DMS53 treated with DMSO at 0.1 percent for 48 hours (cell line): ENCODE results near the gene RAB30.
"Not testable (repeated sequence)": the region's sequence is repeated elsewhere in the genome, so short reads cannot be mapped to it uniquely, and the experiment has no call there.

ENCODE experiments used
- DNase-seq: peaks from one replicate; lab custom pipeline; 2025; ENCODE audit not compliant: unreplicated experiment; lab: John Stamatoyannopoulos, UW

The RAB30 gene

DNA sequence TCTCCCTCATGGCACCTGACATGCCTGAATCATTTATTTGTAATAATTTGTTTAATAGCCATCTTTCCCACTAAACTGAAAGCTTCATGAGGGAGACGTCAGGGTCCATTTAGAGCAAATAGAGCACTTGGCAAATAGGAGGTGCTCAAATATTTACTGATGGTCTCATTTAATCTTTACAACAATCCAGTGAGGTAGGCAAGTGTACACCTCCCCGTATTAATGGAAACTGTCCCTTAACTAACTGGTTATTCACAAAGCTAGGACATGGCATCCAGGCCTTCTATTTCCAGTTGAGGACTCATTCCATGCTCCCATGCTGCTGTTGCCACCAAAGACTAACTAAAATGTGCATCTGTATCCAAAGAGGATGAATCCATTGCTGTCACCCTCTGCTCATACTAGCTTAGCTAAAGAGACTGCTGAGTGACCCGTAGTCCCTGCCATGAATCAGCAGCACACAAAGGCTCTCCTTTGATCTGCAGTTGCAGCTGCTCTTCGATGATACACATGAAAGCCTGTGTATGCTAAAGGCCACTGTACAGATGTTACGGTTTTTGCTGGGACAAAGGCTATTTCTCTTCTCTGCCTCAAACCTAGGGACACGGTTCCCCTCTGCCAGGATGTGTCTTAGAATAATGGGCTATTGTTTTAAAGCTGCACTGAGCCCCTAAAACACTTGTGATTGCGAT is 82.6 kb downstream of the RAB30 start:
- peak; percentile 100 for DNase-seq

DNA sequence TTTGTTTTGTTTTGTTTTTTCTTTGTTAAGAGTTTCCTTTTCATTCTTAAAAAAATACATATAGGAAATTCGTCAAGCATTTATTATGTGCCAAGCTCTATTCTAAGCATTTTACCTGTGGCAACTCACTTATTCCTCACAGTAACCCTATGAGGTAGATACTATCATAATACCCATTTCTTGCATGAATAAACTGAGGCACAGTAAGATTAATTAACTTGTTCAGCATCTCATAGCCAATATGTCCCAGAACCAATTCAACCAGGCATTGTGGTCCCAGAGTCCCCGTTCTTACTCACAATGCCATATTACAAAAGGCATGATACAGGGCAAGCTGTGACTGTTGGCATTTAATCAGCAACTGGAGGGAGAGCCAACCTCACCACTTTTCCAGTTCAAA is 83.7 kb downstream of the RAB30 start:
- no peak for DNase-seq

DNA sequence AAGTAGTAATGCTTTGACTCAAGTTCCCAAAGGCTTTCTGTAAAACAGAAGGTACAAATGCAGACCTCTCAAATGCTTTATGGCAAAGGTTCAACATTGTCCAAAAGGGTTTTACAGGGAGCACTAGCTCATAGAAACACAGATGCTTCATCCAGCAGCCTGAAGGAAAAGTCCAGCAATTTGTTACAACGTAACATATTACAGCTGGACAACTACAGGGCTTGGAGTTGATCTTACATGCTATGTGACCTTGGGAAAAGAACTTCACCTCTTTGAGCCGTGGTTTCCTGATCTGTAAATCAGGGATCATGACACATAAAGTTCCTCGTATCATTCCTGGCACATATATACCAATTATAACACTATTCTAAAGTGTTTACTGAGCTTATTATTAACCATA is 85.3 kb downstream of the RAB30 start:
- no peak for DNase-seq

DNA sequence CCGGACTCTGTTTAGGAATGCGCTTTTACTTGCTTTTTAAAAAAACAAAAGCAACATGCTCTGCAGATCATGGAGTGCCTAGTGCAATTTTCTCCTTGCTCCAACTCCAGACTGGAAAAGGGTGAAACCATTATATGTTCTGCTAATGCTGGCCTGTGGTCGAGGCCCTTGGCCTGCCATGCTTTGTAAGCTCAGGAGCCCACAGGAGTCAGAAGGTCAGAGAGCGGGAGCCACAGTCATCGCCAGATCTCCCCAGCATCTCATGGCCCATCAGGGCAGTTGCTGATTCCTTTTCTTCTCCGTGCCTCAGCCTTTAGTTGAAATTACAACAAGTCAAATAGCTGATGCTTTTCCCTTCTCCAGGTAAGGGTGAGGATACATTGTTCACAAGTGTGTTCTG is 89.8 kb downstream of the RAB30 start:
- no peak for DNase-seq

DNA sequence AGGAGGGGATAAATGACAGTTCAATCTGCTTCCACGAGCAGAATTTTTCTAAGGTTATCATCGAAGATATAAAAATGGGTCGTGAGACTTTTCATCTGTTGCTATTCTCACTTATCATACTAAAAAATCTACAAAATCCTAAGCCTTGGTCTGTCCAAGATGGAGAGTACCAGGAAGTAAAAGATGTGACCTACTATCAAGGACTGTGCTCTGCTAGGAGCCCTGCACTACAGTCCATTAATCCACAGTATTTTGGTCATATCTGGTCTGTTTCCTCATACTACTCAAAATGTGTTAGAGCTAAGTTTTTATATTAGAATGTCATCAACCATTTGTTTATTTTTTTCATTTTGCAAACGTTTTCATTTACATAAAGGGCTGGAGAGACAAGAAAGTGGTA is 90.8 kb downstream of the RAB30 start:
- DNase-seq, result no peak

DNA sequence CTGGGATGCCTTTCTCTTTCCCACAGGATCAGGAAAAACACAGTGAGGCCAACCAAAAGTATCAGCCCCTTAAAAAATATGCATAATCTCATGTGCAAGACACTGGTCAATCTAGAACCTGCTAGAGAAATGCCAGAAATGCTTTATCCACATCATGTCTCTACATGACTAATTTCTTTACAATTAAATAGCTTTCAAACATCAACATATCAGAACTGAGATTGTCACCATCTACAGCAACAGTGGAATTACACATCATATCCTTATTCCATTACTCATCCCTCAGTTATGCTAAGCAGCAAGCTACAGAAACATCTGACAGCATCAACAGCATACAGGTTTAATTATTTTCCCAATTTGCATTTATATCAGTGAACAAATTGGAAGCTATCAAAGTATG is 91.4 kb downstream of the RAB30 start:
- no peak for DNase-seq

DNA sequence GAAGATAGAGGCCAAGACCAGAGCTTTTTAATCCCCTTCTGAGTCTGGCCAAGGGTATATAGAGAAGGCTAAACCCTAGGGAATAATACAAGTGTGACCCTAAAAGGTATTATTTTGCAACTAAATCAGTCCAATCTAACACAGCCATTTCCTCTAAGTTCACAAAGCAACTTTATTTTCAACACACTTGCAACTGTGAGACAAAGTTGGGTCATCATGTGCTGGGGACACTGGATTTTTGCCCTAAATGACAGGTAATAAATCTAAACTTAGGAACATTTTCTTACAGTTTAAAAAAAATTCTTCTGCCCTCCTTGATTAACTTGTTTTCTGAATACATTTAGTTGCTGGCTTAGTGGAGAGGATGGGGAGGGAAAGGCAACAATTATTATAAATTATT is 91.9 kb downstream of the RAB30 start:
- DNase-seq, result no peak

DNA sequence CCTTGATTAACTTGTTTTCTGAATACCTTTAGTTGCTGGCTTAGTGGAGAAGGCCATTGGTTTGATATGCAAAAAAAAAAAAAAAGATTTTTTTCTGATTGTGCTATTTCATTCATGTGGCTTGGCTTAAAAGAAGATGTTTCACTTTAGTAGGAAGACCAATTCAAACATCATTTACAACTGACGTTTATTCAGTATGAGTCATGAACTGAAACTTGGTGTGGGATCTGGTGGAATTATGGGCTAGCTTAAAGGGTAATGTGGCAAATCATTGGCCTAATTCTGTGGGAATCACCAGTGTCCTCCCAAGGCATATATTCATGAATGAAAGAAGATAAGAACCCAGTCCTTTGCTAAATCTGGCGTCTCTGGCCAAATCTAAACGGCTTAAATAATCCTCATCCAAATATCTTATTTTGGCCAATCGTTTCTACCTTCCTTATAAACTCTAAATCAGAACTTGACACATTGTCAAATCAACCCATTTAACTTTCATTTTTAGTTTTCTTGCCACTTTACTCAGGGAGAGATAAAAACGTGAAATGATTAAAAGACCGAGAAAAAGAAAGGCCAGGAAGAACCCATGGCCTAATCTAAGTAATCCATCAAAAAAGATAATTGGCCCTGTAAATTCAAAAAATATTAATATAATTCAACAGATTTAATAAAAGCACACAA is 93.1 kb downstream of the RAB30 start:
- DNase-seq, result peak; percentile 72

DNA sequence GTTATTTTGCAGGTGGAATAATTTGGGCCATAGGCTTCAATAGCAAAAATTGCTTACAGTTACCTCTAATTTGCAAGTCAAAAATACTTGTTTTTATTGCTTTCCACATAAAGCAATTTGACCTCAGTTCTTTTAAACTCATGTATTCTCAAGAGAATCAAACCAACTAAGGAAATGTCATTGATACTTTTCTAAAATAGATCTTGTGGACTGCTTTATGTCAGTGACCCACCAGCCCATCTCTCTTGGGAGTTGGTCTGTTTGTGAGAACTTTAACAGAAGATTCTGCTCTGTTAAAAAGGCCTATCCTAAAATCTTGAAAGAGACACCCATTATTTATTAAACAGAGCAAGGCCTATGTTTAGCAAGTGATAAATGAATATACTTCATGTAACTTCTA is 94.9 kb downstream of the RAB30 start:
- no peak for DNase-seq

DNA sequence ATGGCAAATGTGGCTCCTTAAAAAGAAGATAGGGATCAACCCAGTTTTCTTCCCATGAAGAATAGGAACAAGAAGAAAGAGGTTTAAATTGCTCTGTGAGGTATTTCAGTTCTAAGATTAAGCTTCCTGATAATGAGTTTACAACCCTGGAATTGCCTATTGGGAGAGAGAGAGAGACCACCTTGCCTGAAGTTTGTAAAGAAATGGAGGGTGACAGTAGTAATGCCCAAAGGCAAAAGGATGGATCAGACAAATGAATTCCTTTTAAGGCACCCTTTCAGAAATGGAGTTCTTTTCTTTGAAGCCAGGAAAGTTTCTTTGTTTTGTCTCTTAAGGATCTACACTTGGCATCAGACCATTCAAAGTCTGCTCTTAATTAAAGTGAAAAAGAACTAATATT is 95.8 kb downstream of the RAB30 start:
- DNase-seq, result no peak

DNA sequence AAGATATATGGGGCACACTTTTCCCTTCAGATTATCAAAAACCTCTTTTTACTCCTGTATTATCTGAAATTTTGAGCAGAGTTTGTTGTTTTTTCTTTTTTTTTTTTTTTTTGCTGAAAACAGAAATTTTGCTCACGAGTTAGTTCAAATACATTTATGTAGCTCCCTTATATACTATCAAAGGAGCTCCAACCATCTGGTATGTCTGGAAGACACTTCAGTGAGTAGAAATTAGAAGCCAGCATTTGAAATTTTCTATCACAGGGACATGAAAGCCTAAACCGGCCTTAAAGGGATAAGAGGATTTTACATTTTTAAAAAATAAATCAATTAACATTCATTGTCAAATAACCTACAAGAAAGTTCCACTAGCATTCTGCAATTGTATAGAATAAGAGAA is 96.8 kb downstream of the RAB30 start:
- no peak for DNase-seq

DNA sequence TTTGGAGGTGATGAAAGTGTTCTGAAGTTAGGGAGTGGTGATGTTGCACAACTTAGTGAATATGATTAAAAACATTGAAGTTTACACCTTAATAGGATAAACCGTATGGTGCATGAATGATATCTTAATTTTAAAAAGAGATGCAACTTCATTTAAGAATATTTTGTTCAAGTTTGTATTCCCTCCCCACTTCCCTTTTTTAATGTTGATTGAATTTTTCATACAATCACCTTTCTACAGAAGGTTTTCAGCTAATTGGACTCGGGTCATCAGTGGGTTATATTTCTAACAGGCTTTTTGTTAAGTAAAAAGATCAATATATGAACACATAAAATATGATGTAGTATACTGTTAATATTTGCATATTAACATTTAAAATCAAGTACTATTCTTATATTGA is 97.6 kb downstream of the RAB30 start:
- DNase-seq, result no peak

DNA sequence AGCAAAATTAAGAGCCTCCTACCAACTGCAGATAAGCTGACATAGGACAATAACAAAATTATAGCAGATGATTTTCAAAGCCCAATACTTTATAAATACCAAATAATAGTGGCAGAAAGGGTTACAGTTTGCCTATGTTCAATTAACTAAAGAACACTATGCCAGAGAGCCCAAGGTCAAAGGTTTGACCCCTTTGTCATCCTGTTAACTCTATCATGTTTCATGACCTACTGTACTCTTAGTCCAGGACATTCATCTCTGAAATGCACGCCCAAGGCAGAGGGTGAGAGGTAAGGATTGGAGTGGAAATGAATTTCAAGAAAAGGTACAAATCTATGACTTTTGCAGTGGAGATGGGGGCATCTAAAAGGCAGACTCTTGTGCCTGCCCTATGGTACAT is 99.6 kb downstream of the RAB30 start:
- DNase-seq, result no peak

DNA sequence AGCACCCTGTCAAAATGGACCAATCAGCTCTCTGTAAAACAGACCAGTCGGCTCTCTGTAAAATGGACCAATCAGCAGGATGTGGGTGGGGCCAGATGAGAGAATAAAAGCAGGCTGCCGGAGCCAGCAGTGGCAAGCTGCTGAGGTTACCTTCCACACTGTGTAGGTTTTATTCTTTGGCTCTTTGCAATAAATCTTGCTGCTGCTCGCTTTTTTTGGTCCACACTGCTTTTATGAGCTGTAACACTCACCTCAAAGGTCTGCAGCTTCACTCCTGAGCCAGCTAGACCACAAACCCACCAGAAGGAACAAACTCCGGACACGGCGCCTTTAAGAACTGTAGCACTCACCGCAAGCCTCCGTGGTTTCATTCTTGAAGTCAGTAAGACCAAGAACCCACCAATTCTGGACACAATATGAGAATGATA is 100.2 kb downstream of the RAB30 start:
- DNase-seq, result not testable (repeated sequence)

DNA sequence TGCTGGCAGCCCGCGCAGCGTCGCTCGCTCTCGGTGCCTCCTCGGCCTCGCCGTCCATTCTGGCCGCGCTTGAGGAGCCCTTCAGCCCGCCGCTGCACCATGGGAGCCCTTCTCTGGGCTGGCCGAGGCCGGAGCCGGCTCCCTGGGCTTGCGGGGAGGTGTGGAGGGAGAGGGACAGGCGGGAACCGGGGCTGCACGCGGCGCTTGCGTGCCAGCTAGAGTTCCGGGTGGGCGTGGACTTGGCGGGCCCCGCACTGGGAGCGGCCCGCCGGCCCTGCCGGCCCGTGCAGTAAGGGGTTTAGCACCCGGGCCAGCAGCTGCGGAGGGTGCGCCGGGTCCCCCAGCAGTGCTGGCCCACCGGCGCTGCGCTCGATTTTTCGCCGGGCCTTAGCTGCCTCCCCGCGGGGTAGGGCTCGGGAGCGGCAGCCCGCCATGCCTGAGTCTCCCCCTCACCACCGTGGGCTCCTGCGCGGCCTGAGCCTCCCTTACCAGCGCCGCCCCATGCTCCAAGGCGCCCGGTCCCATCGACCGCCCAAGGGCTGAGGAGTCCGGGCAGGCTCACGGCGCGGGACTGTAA is 101.1 kb downstream of the RAB30 start:
- DNase-seq, result not testable (repeated sequence)

DNA sequence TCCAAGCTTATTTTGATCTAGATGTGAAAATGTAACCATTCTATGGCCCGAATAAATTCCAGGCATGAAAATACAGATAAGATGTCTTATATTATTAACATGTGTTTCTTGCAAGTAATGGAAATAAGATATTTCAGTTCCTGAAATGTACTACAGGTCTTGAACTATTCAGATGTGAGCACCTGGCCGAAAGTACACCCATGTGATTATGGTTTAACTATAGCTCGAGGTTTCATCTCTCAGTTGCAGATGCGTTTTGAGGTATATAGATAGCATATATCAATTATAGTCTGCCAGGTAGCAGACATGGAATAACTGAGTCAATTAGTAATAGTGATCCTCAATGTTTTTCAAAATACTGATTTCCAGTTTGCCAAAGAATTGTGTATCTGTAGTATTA is 101.9 kb downstream of the RAB30 start:
- no peak for DNase-seq

DNA sequence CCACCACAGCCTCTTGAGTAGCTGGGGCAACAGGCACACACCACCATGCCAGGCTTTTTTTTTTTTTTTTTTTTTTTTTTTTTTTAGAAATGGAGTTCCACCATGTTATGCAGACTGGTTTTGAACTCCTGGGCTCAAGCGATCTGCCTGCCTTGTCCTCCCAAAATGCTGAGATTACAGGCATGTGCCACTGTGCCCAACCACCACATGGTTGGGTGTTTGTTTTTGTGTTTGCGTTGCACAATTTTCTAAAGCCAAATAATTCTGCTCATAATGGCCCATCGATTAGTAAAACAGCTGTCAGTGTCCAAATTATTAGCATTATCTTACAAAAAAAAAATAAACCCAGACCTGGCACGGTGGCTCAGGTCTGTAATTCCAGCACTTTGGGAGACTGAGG is 104.3 kb downstream of the RAB30 start:
- DNase-seq, result no peak

DNA sequence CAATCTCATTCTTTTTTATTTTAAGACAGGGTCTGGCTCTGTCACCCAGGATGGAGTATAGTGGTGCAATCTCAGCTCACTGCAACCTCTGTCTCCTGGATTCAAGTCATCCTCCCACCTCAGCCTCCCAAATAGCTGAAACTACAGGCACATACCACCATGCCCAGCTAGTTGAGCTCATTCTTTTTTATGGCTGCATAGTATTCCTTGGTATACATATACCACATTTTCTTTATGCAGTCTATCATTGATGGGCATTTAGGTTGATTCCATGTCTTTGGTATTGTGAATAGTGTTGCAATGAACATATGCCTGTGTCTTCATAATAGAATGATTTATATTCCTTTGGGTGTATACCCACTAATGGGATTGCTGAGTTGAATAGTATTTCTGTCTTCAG is 109.7 kb downstream of the RAB30 start:
- DNase-seq, result not testable (repeated sequence)

DNA sequence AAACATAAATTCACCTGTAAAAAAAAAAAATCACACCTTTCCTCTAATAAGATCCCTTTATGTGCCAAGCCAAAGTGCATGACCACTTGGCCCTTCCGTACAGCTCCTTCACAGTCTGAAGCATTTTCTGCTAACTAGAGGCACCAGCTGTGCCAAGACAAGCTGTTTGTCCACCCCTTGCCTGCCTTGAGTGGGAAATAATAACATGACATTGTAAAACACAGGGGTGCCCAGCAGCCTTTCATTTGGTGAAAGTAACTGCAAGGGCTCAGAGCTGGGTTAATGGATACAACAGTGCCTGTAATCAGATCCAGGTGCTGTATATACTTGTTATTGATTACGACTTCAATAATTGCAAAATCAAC is 110.9 kb downstream of the RAB30 start:
- DNase-seq, result no peak

DNA sequence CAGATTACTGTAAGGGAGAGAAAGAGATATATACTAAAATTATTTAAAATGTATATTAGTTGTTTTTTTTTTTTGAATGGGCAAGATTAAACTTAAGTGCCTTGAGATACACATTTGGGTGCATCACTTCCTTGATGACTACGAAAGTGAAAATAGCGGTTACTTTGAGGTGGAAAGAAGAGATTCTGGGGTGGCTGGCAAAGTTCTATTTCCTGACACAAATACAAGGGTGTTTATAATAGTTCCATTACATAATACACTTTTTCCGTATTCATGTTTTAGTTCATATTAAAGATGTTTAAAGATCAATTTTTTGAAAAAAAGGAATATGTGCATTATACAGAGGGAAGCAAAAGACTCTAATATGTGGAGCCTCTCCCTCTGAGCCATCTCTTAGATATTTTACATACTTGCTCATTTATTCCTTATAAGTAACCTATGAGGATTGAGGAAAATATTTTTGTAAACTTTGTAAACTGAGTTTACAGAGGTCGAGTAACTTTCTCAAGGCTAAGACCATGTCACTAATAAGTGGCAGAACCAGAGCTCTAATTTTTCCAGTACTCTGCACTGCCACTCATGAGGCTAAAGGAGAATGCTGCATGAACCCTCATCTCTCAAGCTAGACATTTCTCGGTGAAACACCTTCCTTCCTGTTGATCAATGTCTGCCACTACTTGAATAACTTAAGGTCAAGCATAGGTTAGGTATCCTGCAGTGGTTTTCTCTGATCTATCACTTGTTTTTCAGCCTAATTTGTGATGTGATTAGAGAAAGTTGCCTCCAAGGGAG is 111.5 kb downstream of the RAB30 start:
- DNase-seq, result no peak

DNA sequence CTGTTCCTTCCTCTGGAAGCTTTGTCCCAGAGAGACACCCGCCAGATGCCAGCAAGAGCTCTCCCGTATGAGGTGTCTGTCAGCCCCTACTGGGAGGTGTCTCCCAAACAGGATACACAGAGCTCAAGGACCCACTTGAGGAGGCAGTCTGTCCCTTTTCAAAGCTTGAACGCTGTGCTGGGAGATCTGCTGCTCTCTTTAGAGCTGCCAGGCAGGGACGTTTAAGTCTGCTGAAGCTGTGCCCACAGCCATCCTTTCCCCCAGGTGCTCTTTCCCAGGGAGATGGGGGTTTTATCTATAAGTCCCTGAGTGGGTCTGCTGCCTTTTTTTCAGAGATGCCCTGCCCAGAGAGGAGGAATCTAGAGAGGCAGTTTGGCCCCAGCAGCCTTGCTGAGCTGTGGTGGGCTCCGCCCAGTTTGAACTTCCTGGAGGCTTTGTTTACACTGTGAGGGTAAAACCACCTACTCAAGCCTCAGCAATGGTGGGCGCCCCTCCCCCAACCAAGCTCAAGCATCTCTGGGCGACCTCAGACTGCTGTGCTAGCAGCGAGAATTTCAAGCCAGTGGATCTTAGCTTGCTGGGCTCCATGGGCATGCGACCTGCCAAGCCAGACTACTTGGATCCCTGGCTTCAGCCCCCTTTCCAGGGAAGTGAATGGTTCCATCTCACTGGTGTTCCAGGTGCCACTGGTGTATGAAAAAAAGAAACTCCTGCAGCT is 115.8 kb downstream of the RAB30 start:
- peak; percentile 99 for DNase-seq
